HepG2 (cell line): ENCODE measurements around the gene PRKCE. TPM values are rescaled to one million over a fixed set of nuclear protein-coding genes. Genes with fewer than 3 reads are reported as not detected.

Experiments used
- BCL3 ChIP-seq: sonication (generic); formaldehyde crosslinking; IDR thresholded peaks from 2 replicates; pipeline ENCODE4 v1.5.1; 2020; ENCODE audit warnings: mild to moderate bottlenecking, missing genetic modification reagents, moderate library complexity
- HCFC1 ChIP-seq: fragments of 150-350 bp; IDR thresholded peaks from 2 replicates; pipeline ENCODE4 v1.6.1; 2014; ENCODE audit warnings: low read depth, low read length
- KDM2A ChIP-seq: sonication (generic); formaldehyde crosslinking; IDR thresholded peaks from 2 replicates; pipeline ENCODE4 v1.4.0; 2020; ENCODE audit warnings: low read depth, missing genetic modification reagents, borderline replicate concordance
- KLF16 ChIP-seq, 2 experiments: sonication (generic) in 1 of 2; formaldehyde crosslinking in 1 of 2; IDR thresholded peaks; 2 replicates each; pipeline versions ENCODE4 v1.6.1 to v1.8.0; 2016 to 2023; ENCODE audit warnings: missing genetic modification reagents in 2 of 2, missing compliant biosample characterization in 1 of 2
- KMT2B ChIP-seq: IDR thresholded peaks from 2 replicates; pipeline ENCODE4 v1.6.1; 2016; ENCODE audit warnings: missing genetic modification reagents, missing compliant biosample characterization
- MIXL1 ChIP-seq: IDR thresholded peaks from 2 replicates; pipeline ENCODE4 v1.6.1; 2016
- MYPOP ChIP-seq: sonication (generic); formaldehyde crosslinking; IDR thresholded peaks from 2 replicates; pipeline ENCODE4 v1.8.1; 2023; ENCODE audit warnings: mild to moderate bottlenecking, moderate library complexity, missing genetic modification reagents
- NFYB ChIP-seq: sonication (generic); formaldehyde crosslinking; IDR thresholded peaks from 2 replicates; pipeline ENCODE4 v1.4.0; 2020; ENCODE audit warnings: missing genetic modification reagents
- PITX1 ChIP-seq: sonication (generic); formaldehyde crosslinking; IDR thresholded peaks from 2 replicates; pipeline ENCODE4 v1.5.1; 2020; ENCODE audit warnings: mild to moderate bottlenecking, missing genetic modification reagents
- SOX5 ChIP-seq: IDR thresholded peaks from 2 replicates; pipeline ENCODE4 v1.6.1; 2016; ENCODE audit warnings: borderline replicate concordance
- SUZ12 ChIP-seq: fragments of 150-350 bp; IDR thresholded peaks from 2 replicates; pipeline ENCODE4 v1.6.1; 2014; ENCODE audit warnings: low read depth, low read length
- THAP8 ChIP-seq: sonication (generic); formaldehyde crosslinking; IDR thresholded peaks from 2 replicates; pipeline ENCODE4 v1.5.1; 2020; ENCODE audit warnings: missing genetic modification reagents, mild to moderate bottlenecking, borderline replicate concordance
- UBTF ChIP-seq: sonication (generic); formaldehyde crosslinking; IDR thresholded peaks from 2 replicates; pipeline ENCODE4 v1.4.0; 2020; ENCODE audit warnings: mild to moderate bottlenecking, missing genetic modification reagents
- ZBTB33 ChIP-seq: sonication (generic); formaldehyde crosslinking; IDR thresholded peaks from 2 replicates; pipeline ENCODE4 v1.4.0; 2020; ENCODE audit warnings: missing genetic modification reagents
- ZBTB37 ChIP-seq: sonication (generic); formaldehyde crosslinking; IDR thresholded peaks from 2 replicates; pipeline ENCODE4 v1.4.0; 2020; ENCODE audit warnings: mild to moderate bottlenecking, missing genetic modification reagents
- ZFP62 ChIP-seq: sonication (generic); formaldehyde crosslinking; IDR thresholded peaks from 2 replicates; pipeline ENCODE4 v1.4.0; 2020; ENCODE audit warnings: missing genetic modification reagents
- ZNF34 ChIP-seq: sonication (generic); formaldehyde crosslinking; IDR thresholded peaks from 2 replicates; pipeline ENCODE4 v1.4.0; 2020; ENCODE audit warnings: mild to moderate bottlenecking, missing genetic modification reagents, borderline replicate concordance
- ZNF616 ChIP-seq: sonication (generic); formaldehyde crosslinking; IDR thresholded peaks from 2 replicates; pipeline ENCODE4 v1.5.0; 2020; ENCODE audit warnings: low read depth, mild to moderate bottlenecking, missing genetic modification reagents
- ZNF766 ChIP-seq: sonication (generic); formaldehyde crosslinking; IDR thresholded peaks from 2 replicates; pipeline ENCODE4 v1.5.0; 2020; ENCODE audit warnings: missing genetic modification reagents, borderline replicate concordance
- ZNF839 ChIP-seq: sonication (generic); formaldehyde crosslinking; IDR thresholded peaks from 2 replicates; pipeline ENCODE4 v1.4.0; 2020; ENCODE audit warnings: missing genetic modification reagents, mild to moderate bottlenecking, borderline replicate concordance
- ZSCAN9 ChIP-seq: IDR thresholded peaks from 2 replicates; pipeline ENCODE4 v1.6.1; 2016; ENCODE audit warnings: borderline replicate concordance
- polyA plus RNA-seq, 8 experiments: library from polyadenylated mRNA; depleted of rRNA in 3 of 8; stranded (reverse) in 7 of 8; unstranded in 1 of 8; fragments of >200 nt; fragmentation: Illumina TruSeq in 4 of 8; extraction: Trizol in 4 of 8; gene quantifications; 2 replicates each; pipeline versions ENCODE4 v1.2.1 to v1.2.3, GENCODE V29; 2011 to 2016; ENCODE audit warnings: low read depth in 4 of 8, missing spikeins in 1 of 8, mixed read lengths in 1 of 8; ENCODE audit not compliant: insufficient read depth in 1 of 8
- total RNA-seq, 5 experiments: library from RNA; depleted of rRNA; stranded (reverse); fragments of >200 nt; fragmentation: Illumina TruSeq; extraction: Trizol; gene quantifications; 2 replicates each; pipeline ENCODE4 v1.2.3, GENCODE V29; 2016; ENCODE audit warnings: low read depth in 1 of 5

PRKCE gene
- total and polyA plus RNA-seq, 2 of the 13 experiments (the other 11 are each of a cell fraction or from before 2014, with no cell fraction given) = 1.0 to 3.9 TPM

GRCh38 chr2:45610281-45611019 is 41.0 kb upstream of the PRKCE start (continued):
- TF ChIP-seq ZNF616 (CRISPR knock-in tag) (no peak), ZNF839 (CRISPR knock-in tag) (no peak), SOX5 (CRISPR knock-in tag) (0 out of 2 replicates have a peak, but pooled peaks have one; percentile 29), ZNF766 (CRISPR knock-in tag) (0 out of 2 replicates have a peak, but pooled peaks have one; percentile 70), THAP8 (CRISPR knock-in tag) (no peak), KMT2B (CRISPR knock-in tag) (no peak; the same call in 1 of the 2 replicates), KLF16 (CRISPR knock-in tag; IDR thresholded peaks at IDR 0.05) (no peak), ZSCAN9 (CRISPR knock-in tag) (no peak), HCFC1 (no peak), MIXL1 (CRISPR knock-in tag) (no peak; the same call in 1 of the 2 replicates), PITX1 (CRISPR knock-in tag) (0 out of 2 replicates have a peak, but pooled peaks have one; percentile 27), ZBTB33 (CRISPR knock-in tag) (no peak), BCL3 (no peak), UBTF (CRISPR knock-in tag) (no peak; the same call in none of the 2 replicates), NFYB (CRISPR knock-in tag) (no peak), ZBTB37 (CRISPR knock-in tag) (no peak), ZFP62 (CRISPR knock-in tag) (no peak), SUZ12 (no peak), ZNF34 (CRISPR knock-in tag) (0 out of 2 replicates have a peak, but pooled peaks have one; percentile 35), MYPOP (CRISPR knock-in tag) (no peak; the same call in 1 of the 2 replicates), KDM2A (CRISPR knock-in tag) (no peak)
